RWPE2 (cell line): Measurements from ENCODE around the gene SUN3.

Source experiments
- ATAC-seq: fragments of 200-7000 bp; cut with Tn5 transposase; 3 replicates; pipeline ENCODE4 v1.9.1; 2021; ENCODE audit warnings: low read depth
- DNase-seq: peaks from one replicate; pipeline ENCODE4 v3.0.0-alpha.2; 2020; ENCODE audit warnings: low spot score
- H3K27ac ChIP-seq: fragments of 450-650 bp; 2 replicates; pipeline ENCODE4 v1.5.1; 2017; ENCODE audit warnings: mild to moderate bottlenecking; ENCODE audit not compliant: poor library complexity, severe bottlenecking
- H3K27me3 ChIP-seq: fragments of 250-450 bp; sonication (Bioruptor Pico); 2 replicates; pipeline ENCODE4 v1.5.1; 2021; ENCODE audit warnings: mild to moderate bottlenecking, moderate library complexity; ENCODE audit not compliant: insufficient read depth, poor library complexity, severe bottlenecking
- H3K36me3 ChIP-seq: fragments of 250-450 bp; sonication (Bioruptor Pico); 2 replicates; pipeline ENCODE4 v1.5.1; 2020; ENCODE audit warnings: low read depth, mild to moderate bottlenecking, moderate library complexity
- H3K4me1 ChIP-seq: fragments of 250-450 bp; sonication (Bioruptor Pico); 2 replicates; pipeline ENCODE4 v1.5.1; 2021; ENCODE audit warnings: mild to moderate bottlenecking, moderate library complexity; ENCODE audit not compliant: insufficient read depth, poor library complexity, severe bottlenecking
- H3K4me3 ChIP-seq: fragments of 250-450 bp; sonication (Bioruptor Pico); 2 replicates; pipeline ENCODE4 v1.5.1; 2021; ENCODE audit warnings: mild to moderate bottlenecking, moderate library complexity; ENCODE audit not compliant: severe bottlenecking
- H3K9me3 ChIP-seq: fragments of 250-450 bp; sonication (Bioruptor Pico); 2 replicates; pipeline ENCODE4 v1.5.1; 2021; ENCODE audit warnings: mild to moderate bottlenecking, moderate library complexity; ENCODE audit not compliant: severe bottlenecking
- CTCF ChIP-seq: fragments of 450-650 bp; IDR thresholded peaks from one replicate; pipeline ENCODE4 v1.5.1; 2017; ENCODE audit warnings: mild to moderate bottlenecking, moderate library complexity; ENCODE audit not compliant: poor library complexity, severe bottlenecking

The SUN3 gene

GRCh38 chr7:48063985-48064384, 35.1 kb upstream of the SUN3 start:
- Histone ChIP-seq H3K4me3 (no peak overlapping the region), H3K36me3 (no peaks in the 10 kb centered on the region), H3K4me1 (peaks cover 4% of the 10 kb centered on the region), H3K9me3 (peaks cover 3% of the 10 kb centered on the region), H3K27me3 (no peaks in the 10 kb centered on the region), H3K27ac (no peak overlapping the region)
- no peak for DNase-seq
- TF ChIP-seq CTCF = no peak
- ATAC-seq = no peak

- H3K4me1 ChIP-seq = no peaks in the 10 kb centered on the region
- ATAC-seq = no peak
- peaks cover 3% of the 10 kb centered on the region for H3K9me3 ChIP-seq
- no peak overlapping the region for H3K4me3 ChIP-seq
- no peaks in the 10 kb centered on the region for H3K27me3 ChIP-seq
- TF ChIP-seq CTCF = no peak
- no peak overlapping the region for H3K27ac ChIP-seq
- H3K36me3 ChIP-seq = no peaks in the 10 kb centered on the region
- DNase-seq = no peak
Measured at GRCh38 chr7:48059706-48060105, 30.8 kb upstream of the SUN3 start.

GRCh38 chr7:48058990-48059389, 30.1 kb upstream of the SUN3 start:
- Histone ChIP-seq H3K4me3 (no peak overlapping the region), H3K4me1 (no peaks in the 10 kb centered on the region), H3K36me3 (no peaks in the 10 kb centered on the region), H3K27me3 (no peaks in the 10 kb centered on the region), H3K9me3 (peaks cover 3% of the 10 kb centered on the region), H3K27ac (no peak overlapping the region)
- TF ChIP-seq CTCF = no peak
- no peak for DNase-seq
- ATAC-seq = no peak

- TF ChIP-seq CTCF = no peak
- Histone ChIP-seq H3K4me3 (no peak overlapping the region), H3K9me3 (no peaks in the 10 kb centered on the region), H3K27ac (no peak overlapping the region), H3K27me3 (no peaks in the 10 kb centered on the region), H3K4me1 (peaks cover 10% of the 10 kb centered on the region), H3K36me3 (no peaks in the 10 kb centered on the region)
- DNase-seq = no peak
- no peak for ATAC-seq
Measured at GRCh38 chr7:48053736-48054135, 24.8 kb upstream of the SUN3 start.

- TF ChIP-seq CTCF = no peak
- DNase-seq (no peak), ATAC-seq (peak; percentile 55)
- no peaks in the 10 kb centered on the region for H3K9me3 ChIP-seq
- H3K27me3 ChIP-seq = no peaks in the 10 kb centered on the region
- H3K4me3 ChIP-seq = no peak overlapping the region
- H3K27ac ChIP-seq = no peak overlapping the region
- H3K36me3 ChIP-seq = no peaks in the 10 kb centered on the region
- peaks cover 17% of the 10 kb centered on the region for H3K4me1 ChIP-seq
Measured at GRCh38 chr7:48052748-48053147, 23.8 kb upstream of the SUN3 start.
